HG03442 (cell line): ENCODE measurements around the gene SRC.

ENCODE experiments used
- ATAC-seq: cut with Tn5 transposase; IDR thresholded peaks from one replicate; pipeline ENCODE4 v1.9.1; 2021; ENCODE audit warnings: mild to moderate bottlenecking, moderate library complexity; ENCODE audit not compliant: unreplicated experiment

SRC gene

GRCh38 chr20:37442547-37442946 is 96.6 kb downstream of the SRC start:
- ATAC-seq, result no peak

GRCh38 chr20:37442986-37443385 is 97.0 kb downstream of the SRC start:
- ATAC-seq, result no peak

- no peak for ATAC-seq
Measured at GRCh38 chr20:37443596-37443995, 97.7 kb downstream of the SRC start.

- no peak for ATAC-seq
Measured at GRCh38 chr20:37445041-37445440, 99.1 kb downstream of the SRC start.

- ATAC-seq, result no peak
Measured at GRCh38 chr20:37446286-37447032, 100.5 kb downstream of the SRC start.

GRCh38 chr20:37447688-37448087 is 101.7 kb downstream of the SRC start:
- no peak for ATAC-seq

- ATAC-seq, result no peak
Measured at GRCh38 chr20:37449276-37449675, 103.3 kb downstream of the SRC start.

- ATAC-seq, result no peak
Measured at GRCh38 chr20:37450344-37450743, 104.4 kb downstream of the SRC start.

- ATAC-seq, result no peak
Measured at GRCh38 chr20:37451616-37452015, 105.7 kb downstream of the SRC start.

- no peak for ATAC-seq
Measured at GRCh38 chr20:37452236-37452635, 106.3 kb downstream of the SRC start.

GRCh38 chr20:37453288-37453687 is 107.3 kb downstream of the SRC start:
- no peak for ATAC-seq

GRCh38 chr20:37453836-37454235 is 107.9 kb downstream of the SRC start:
- ATAC-seq, result no peak

- ATAC-seq, result no peak
Measured at GRCh38 chr20:37454636-37455385, 108.9 kb downstream of the SRC start.
